Adrenal gland (tissue), 5 donors: Measurements from ENCODE around the gene BNC2.

ENCODE experiments used
- POLR2A ChIP-seq, 2 donors: fragments of 450-650 bp; IDR thresholded peaks; one replicate each; pipeline ENCODE4 v1.6.1; 2017; ENCODE audit warnings: antibody characterized with exemption in 2 of 2, mild to moderate bottlenecking in 2 of 2, moderate library complexity in 1 of 2
- TF ChIP-seq, protein P1 (sequence below), 6 experiments: fragments of 450-650 bp in 4 of 6; fragments of 200-600 bp in 2 of 6; sonication (generic) in 1 of 6; IDR thresholded peaks; 1 replicate in 5 of 6; 2 replicates in 1 of 6; pipeline versions ENCODE4 v1.5.1 to v1.8.0; 2016 to 2021; ENCODE audit warnings: antibody characterized with exemption in 6 of 6, mild to moderate bottlenecking in 2 of 6, moderate library complexity in 1 of 6
- donor health status: DM: no; HTN: no; CAD: no.

DNA sequence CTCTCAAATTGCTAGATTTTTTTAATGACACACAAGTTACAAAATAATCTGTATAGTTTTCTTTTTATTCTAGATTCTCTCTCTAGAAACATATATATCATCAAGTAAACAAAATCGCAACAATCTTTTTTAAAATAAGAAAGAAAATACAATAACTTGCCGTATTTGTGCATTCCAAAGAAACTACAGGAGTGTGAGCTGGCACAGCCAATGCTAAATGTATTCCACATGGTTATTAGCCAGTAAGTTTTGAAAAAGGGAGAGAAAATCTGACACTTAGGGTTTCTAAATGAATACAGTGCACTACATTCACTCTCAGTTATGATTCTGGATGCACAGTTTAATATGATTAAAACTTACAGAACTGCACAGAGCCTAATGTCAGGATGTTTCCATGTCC, 117.9 kb downstream of the BNC2 start:
- TF ChIP-seq, protein P1, sequence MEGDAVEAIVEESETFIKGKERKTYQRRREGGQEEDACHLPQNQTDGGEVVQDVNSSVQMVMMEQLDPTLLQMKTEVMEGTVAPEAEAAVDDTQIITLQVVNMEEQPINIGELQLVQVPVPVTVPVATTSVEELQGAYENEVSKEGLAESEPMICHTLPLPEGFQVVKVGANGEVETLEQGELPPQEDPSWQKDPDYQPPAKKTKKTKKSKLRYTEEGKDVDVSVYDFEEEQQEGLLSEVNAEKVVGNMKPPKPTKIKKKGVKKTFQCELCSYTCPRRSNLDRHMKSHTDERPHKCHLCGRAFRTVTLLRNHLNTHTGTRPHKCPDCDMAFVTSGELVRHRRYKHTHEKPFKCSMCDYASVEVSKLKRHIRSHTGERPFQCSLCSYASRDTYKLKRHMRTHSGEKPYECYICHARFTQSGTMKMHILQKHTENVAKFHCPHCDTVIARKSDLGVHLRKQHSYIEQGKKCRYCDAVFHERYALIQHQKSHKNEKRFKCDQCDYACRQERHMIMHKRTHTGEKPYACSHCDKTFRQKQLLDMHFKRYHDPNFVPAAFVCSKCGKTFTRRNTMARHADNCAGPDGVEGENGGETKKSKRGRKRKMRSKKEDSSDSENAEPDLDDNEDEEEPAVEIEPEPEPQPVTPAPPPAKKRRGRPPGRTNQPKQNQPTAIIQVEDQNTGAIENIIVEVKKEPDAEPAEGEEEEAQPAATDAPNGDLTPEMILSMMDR (IDR thresholded peaks at IDR 0.05): no peak
- TF ChIP-seq POLR2A (IDR thresholded peaks at IDR 0.05): no peak
